HEK293 (cell line): Measurements from ENCODE around the gene B4GALNT4.
A peak's percentile ranks its signal among the peaks of the same experiment; 100 is the strongest.

ENCODE experiments used
- CTCF ChIA-PET: fragments of 350-600 bp; formaldehyde crosslinking; extraction: SDS; loops from one replicate; lab custom pipeline; 2021; ENCODE audit warnings: antibody characterized with exemption; lab: Yijun Ruan, JAX
- POLR2A ChIA-PET: fragments of 300-600 bp; formaldehyde crosslinking; extraction: SDS; loops from one replicate; lab custom pipeline; 2020; ENCODE audit warnings: antibody characterized with exemption, inconsistent platforms; lab: Yijun Ruan, JAX
- H3K27ac ChIP-seq: fragments of 200-500 bp; sonication (Bioruptor generic); 2 replicates; pipeline ENCODE4 v1.5.1; 2014; ENCODE audit warnings: low read depth, low read length, control low read depth, inconsistent platforms; ENCODE audit errors: extremely low read depth
- H3K36me3 ChIP-seq, 2 experiments: fragments of 200-500 bp in 1 of 2; sonication (Bioruptor generic) in 1 of 2; 1 replicate in 1 of 2; 2 replicates in 1 of 2; pipeline ENCODE4 v1.5.1; 2014 to 2017; ENCODE audit warnings: inconsistent platforms in 2 of 2, low read length in 2 of 2; ENCODE audit not compliant: control insufficient read depth in 2 of 2, insufficient read depth in 1 of 2
- H3K4me1 ChIP-seq: fragments of 200-500 bp; sonication (Bioruptor generic); 2 replicates; pipeline ENCODE4 v1.5.1; 2014; ENCODE audit warnings: mild to moderate bottlenecking, low read length, inconsistent platforms; ENCODE audit not compliant: control insufficient read depth, insufficient read depth
- H3K4me3 ChIP-seq: 2 replicates; pipeline ENCODE4 v1.5.1; 2011; ENCODE audit warnings: low read depth, mild to moderate bottlenecking, control low read depth, low read length, moderate library complexity
- H3K9me3 ChIP-seq: fragments of 200-500 bp; sonication (Bioruptor generic); 2 replicates; pipeline ENCODE4 v1.5.1; 2014; ENCODE audit warnings: low read depth, low read length, inconsistent platforms; ENCODE audit not compliant: control insufficient read depth, insufficient read depth
- GLI2 ChIP-seq: fragments of 450-650 bp; formaldehyde crosslinking; IDR thresholded peaks from 2 replicates; pipeline ENCODE4; 2017; ENCODE audit warnings: missing biosample characterization, missing genetic modification characterization, low read depth, borderline replicate concordance
- KLF10 ChIP-seq: fragments of 450-650 bp; IDR thresholded peaks from 2 replicates; pipeline ENCODE4 v1.5.1; 2018; ENCODE audit warnings: missing biosample characterization, mild to moderate bottlenecking, missing genetic modification characterization
- KLF8 ChIP-seq: fragments of 450-650 bp; formaldehyde crosslinking; IDR thresholded peaks from 2 replicates; pipeline ENCODE4 v1.5.1; 2016; ENCODE audit warnings: missing biosample characterization, missing genetic modification characterization
- KLF9 ChIP-seq: fragments of 450-650 bp; formaldehyde crosslinking; IDR thresholded peaks from 2 replicates; pipeline ENCODE4 v1.5.1; 2016; ENCODE audit warnings: missing biosample characterization, missing genetic modification characterization, low read depth
- PATZ1 ChIP-seq: fragments of 450-650 bp; formaldehyde crosslinking; IDR thresholded peaks from 2 replicates; pipeline ENCODE4 v1.5.1; 2016; ENCODE audit warnings: missing biosample characterization, missing genetic modification characterization
- SP2 ChIP-seq: fragments of 450-650 bp; formaldehyde crosslinking; IDR thresholded peaks from 2 replicates; pipeline ENCODE4 v1.5.1; 2016; ENCODE audit warnings: missing biosample characterization, missing genetic modification characterization
- YY2 ChIP-seq: fragments of 450-650 bp; formaldehyde crosslinking; IDR thresholded peaks from 2 replicates; pipeline ENCODE4 v1.5.1; 2016; ENCODE audit warnings: missing biosample characterization, missing genetic modification characterization
- ZFHX2 ChIP-seq: fragments of 450-650 bp; formaldehyde crosslinking; conservative IDR thresholded peaks from 2 replicates; pipeline ENCODE4 v1.5.1; 2016; ENCODE audit warnings: missing biosample characterization, missing genetic modification characterization
- ZNF155 ChIP-seq: fragments of 450-650 bp; formaldehyde crosslinking; IDR thresholded peaks from 2 replicates; pipeline ENCODE4 v1.5.1; 2016; ENCODE audit warnings: missing biosample characterization, missing genetic modification characterization
- ZNF221 ChIP-seq: fragments of 450-650 bp; formaldehyde crosslinking; IDR thresholded peaks from 2 replicates; pipeline ENCODE4 v1.5.1; 2017; ENCODE audit warnings: missing biosample characterization, missing genetic modification characterization, borderline replicate concordance
- ZNF341 ChIP-seq: fragments of 450-650 bp; formaldehyde crosslinking; IDR thresholded peaks from 2 replicates; pipeline ENCODE4; 2016; ENCODE audit warnings: low read depth, missing biosample characterization, missing genetic modification characterization
- ZNF416 ChIP-seq: fragments of 450-650 bp; formaldehyde crosslinking; IDR thresholded peaks from 2 replicates; pipeline ENCODE4 v1.5.1; 2016; ENCODE audit warnings: missing biosample characterization, missing genetic modification characterization
- ZNF645 ChIP-seq: fragments of 450-650 bp; formaldehyde crosslinking; IDR thresholded peaks from 2 replicates; pipeline ENCODE4; 2016; ENCODE audit warnings: missing biosample characterization, missing genetic modification characterization
- ZNF692 ChIP-seq: fragments of 450-650 bp; formaldehyde crosslinking; IDR thresholded peaks from 2 replicates; pipeline ENCODE4 v1.5.1; 2016; ENCODE audit warnings: missing biosample characterization, missing genetic modification characterization
- ZSCAN16 ChIP-seq: fragments of 450-650 bp; formaldehyde crosslinking; IDR thresholded peaks from 2 replicates; pipeline ENCODE4 v1.5.1; 2016; ENCODE audit warnings: missing biosample characterization, missing genetic modification characterization

B4GALNT4 gene

GRCh38 chr11:407651-408123 lies 38.4 kb downstream of the B4GALNT4 start:
- H3K9me3 ChIP-seq, result no peaks in the 10 kb centered on the region
- H3K27ac ChIP-seq, result no peak overlapping the region
- H3K4me3 ChIP-seq, result no peak overlapping the region
- peaks cover 0 to 18% of the 10 kb centered on the region in 2 experiments; a peak in 1 of 3 replicates for H3K36me3 ChIP-seq
- ChIA-PET CTCF (interaction anchor here (1.0 to 2.8 kb wide), 4 partner anchors 11 to 157 kb away, joined by 3 to 15 read pairs (median 6); partner anchors contain the start of gene PKP3), POLR2A (interaction anchor here (0.6 to 2.0 kb wide), 11 partner anchors 9 to 412 kb away, joined by 3 to 15 read pairs (median 4); partner anchors contain the start of genes BET1L, PTDSS2 and RIC8A)
- H3K4me1 ChIP-seq, result no peaks in the 10 kb centered on the region
- TF ChIP-seq PATZ1 (tag by site-specific recombination) (0 out of 2 replicates have a peak, but pooled peaks have one; percentile 15), ZNF692 (tag by site-specific recombination) (0 out of 2 replicates have a peak, but pooled peaks have one; percentile 27), ZNF645 (tag by site-specific recombination) (no peak), ZFHX2 (peak; percentile 20; the same call in 1 of the 2 replicates), KLF10 (tag by site-specific recombination) (no peak), ZSCAN16 (no peak), KLF8 (tag by site-specific recombination) (no peak), ZNF341 (tag by site-specific recombination) (0 out of 2 replicates have a peak, but pooled peaks have one; percentile 2)
- TF ChIP-seq, all 188 proteins: peak for 4

- ChIA-PET POLR2A (interaction anchor here (1.4 kb wide), 1 partner anchor 201 kb away, joined by 9 read pairs; the partner anchor contains the start of genes BET1L and RIC8A), CTCF (interaction anchor here (0.7 to 2.8 kb wide), 3 partner anchors 12 to 40 kb away, joined by 3 to 15 read pairs (median 6); no protein-coding TSS in a partner anchor)
- H3K36me3 ChIP-seq, result peaks cover 0 to 17% of the 10 kb centered on the region in 2 experiments; a peak in 1 of 3 replicates
- H3K9me3 ChIP-seq, result no peaks in the 10 kb centered on the region
- H3K27ac ChIP-seq, result no peak overlapping the region
- no peaks in the 10 kb centered on the region for H3K4me1 ChIP-seq
- H3K4me3 ChIP-seq, result no peak overlapping the region
- TF ChIP-seq ZNF221 (tag by site-specific recombination) (no peak), GLI2 (tag by site-specific recombination) (no peak), YY2 (tag by site-specific recombination) (no peak), KLF9 (no peak), ZNF155 (tag by site-specific recombination) (no peak), ZNF416 (no peak), SP2 (tag by site-specific recombination) (no peak)
These were observed 39.1 kb downstream of the B4GALNT4 start for GRCh38 chr11:408154-409007.
